Gastrocnemius medialis (tissue), 4 donors: ENCODE results near the gene UNC45A.

ENCODE experiments used
- CTCF ChIP-seq, 5 experiments: fragments of 450-650 bp in 3 of 5; fragments of 200-600 bp in 2 of 5; sonication (generic) in 2 of 5; IDR thresholded peaks in 4 of 5; conservative IDR thresholded peaks in 1 of 5; 1 replicate in 4 of 5; 2 replicates in 1 of 5; pipeline ENCODE4 v1.5.1; 2016 to 2019; ENCODE audit warnings: antibody characterized with exemption in 5 of 5, mild to moderate bottlenecking in 3 of 5, moderate library complexity in 3 of 5
- POLR2A ChIP-seq, 2 donors: fragments of 450-650 bp; IDR thresholded peaks; one replicate each; pipeline ENCODE4 v1.6.1; 2017; ENCODE audit warnings: antibody characterized with exemption in 2 of 2, mild to moderate bottlenecking in 2 of 2, moderate library complexity in 2 of 2

GRCh38 chr15:90895571-90896117 lies 39.4 kb upstream of the UNC45A start:
- TF ChIP-seq POLR2A (IDR thresholded peaks at IDR 0.05): no peak
- no peak for TF ChIP-seq CTCF (IDR thresholded peaks at IDR 0.05 in 4 of 5, conservative IDR thresholded peaks at IDR 0.05 in 1 of 5)
